Duodenal mucosa (tissue), 2 donors: Measurements from ENCODE around the gene GPAT3.
"Not testable (repeated sequence)": the region's sequence is repeated elsewhere in the genome, so short reads cannot be mapped to it uniquely, and the experiment has no call there.

Experiments used
- H3K27ac ChIP-seq: one replicate; pipeline ENCODE4 v1.7.0; 2013; ENCODE audit warnings: low read depth, low read length
- H3K27me3 ChIP-seq, 2 donors: one replicate each; pipeline ENCODE4 v1.7.0; 2013; ENCODE audit warnings: low read length in 2 of 2, control low read depth in 1 of 2; ENCODE audit not compliant: insufficient read depth in 2 of 2, control insufficient read depth in 1 of 2
- H3K36me3 ChIP-seq, 2 donors: one replicate each; pipeline ENCODE4 v1.7.0; 2013; ENCODE audit warnings: low read length in 2 of 2, control low read depth in 1 of 2; ENCODE audit not compliant: insufficient read depth in 2 of 2, control insufficient read depth in 1 of 2
- H3K4me1 ChIP-seq, 2 donors: one replicate each; pipeline ENCODE4 v1.7.0; 2013; ENCODE audit warnings: low read length in 2 of 2, control low read depth in 1 of 2; ENCODE audit not compliant: insufficient read depth in 2 of 2, control insufficient read depth in 1 of 2
- H3K4me3 ChIP-seq, 2 donors: one replicate each; pipeline ENCODE4 v1.7.0; 2013; ENCODE audit warnings: low read length in 2 of 2, low read depth in 1 of 2
- H3K9ac ChIP-seq, 2 donors: one replicate each; pipeline ENCODE4 v1.7.0; 2013; ENCODE audit warnings: low read length in 2 of 2, low read depth in 1 of 2
- H3K9me3 ChIP-seq, 2 donors: one replicate each; pipeline ENCODE4 v1.7.0; 2013; ENCODE audit warnings: low read length in 2 of 2, control low read depth in 1 of 2; ENCODE audit not compliant: control insufficient read depth in 1 of 2

Gene GPAT3

GRCh38 chr4:83535520-83536361, at the start of gene GPAT3:
TSS of gene GPAT3 (plus strand) at chr4:83536108. CDS start at chr4:83536623, 515 bp downstream.
- Histone ChIP-seq H3K4me1 (peaks cover 9 to 16% of the 10 kb centered on the region in 2 donors), H3K27ac (peak within 1 kb of the TSS; percentile 67), H3K9me3 (no peaks in the 10 kb centered on the region), H3K36me3 (no peaks in the 10 kb centered on the region), H3K4me3 (peak within 1 kb of the TSS; percentile 87 to 95), H3K9ac (peak within 1 kb of the TSS; percentile 56 to 70), H3K27me3 (peaks cover 0 to 12% of the 10 kb centered on the region in 2 donors)

GRCh38 chr4:83486457-83487129, 49.3 kb upstream of the GPAT3 start:
- no peaks in the 10 kb centered on the region for H3K9me3 ChIP-seq
- no peak overlapping the region for H3K27ac ChIP-seq
- H3K9ac ChIP-seq: no peak overlapping the region
- H3K4me1 ChIP-seq: peaks cover 6 to 12% of the 10 kb centered on the region in 2 donors
- H3K36me3 ChIP-seq: no peaks in the 10 kb centered on the region
- H3K4me3 ChIP-seq: no peak overlapping the region
- H3K27me3 ChIP-seq: no peaks in the 10 kb centered on the region

DNA sequence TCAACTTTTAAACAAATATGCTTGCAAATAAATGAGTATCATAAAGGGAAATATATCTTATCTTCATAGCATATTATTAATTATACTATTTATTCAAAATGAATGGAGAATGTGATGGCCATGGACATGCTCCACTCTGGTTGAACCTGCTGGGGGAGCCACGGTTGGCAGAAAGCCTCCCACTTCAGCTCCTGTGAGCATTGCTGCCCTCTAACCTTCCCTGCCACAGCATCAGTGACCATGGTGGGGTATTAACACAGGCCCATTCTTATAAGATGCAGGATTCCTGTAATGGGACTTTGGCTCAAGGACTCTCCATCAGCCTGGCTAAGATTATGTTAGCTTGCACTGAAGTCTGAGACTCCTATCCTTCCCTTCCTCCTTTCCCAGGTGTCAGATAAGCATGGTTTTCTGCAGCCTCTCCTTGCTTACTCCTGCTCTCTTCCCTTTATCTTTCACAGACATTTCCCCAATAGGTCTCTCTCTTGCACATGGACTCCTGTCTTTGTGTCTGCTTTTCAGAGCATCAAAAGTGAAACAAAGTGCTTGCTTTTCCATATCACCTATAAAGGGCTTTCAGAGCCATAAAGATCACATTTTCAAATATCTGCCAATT, 46.1 kb upstream of the GPAT3 start:
- H3K9me3 ChIP-seq: no peaks in the 10 kb centered on the region

DNA sequence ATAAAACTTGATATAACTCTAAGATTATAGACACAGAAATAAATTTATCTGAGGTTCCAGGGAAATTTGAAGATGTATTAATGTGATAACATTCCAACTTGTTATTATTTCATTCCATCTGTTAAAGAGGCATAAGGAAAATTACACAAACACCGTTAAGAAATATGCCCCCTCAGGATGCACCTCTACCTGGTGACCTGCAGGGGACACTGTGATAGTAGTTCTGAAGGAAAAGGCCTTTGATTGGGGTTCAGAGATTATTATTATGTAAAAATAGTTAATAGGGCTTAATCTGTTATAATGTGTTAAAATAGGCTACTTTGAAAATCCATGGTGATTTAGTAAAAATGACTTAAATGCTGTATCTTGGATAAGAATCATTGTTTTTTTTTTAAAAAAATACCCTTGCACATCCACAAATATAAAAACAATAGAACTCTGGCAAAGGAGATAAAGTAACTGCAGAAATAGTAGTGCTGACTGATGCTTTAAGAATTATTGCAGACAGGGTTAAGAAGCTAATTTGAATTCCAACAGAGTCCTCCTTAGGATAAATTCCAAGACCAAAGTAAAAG, 44.9 kb upstream of the GPAT3 start:
- Histone ChIP-seq H3K27me3 (no peaks in the 10 kb centered on the region), H3K4me1 (no peaks in the 10 kb centered on the region), H3K9me3 (no peaks in the 10 kb centered on the region), H3K9ac (no peak overlapping the region), H3K4me3 (no peak overlapping the region), H3K27ac (no peak overlapping the region), H3K36me3 (no peaks in the 10 kb centered on the region)

More for the DNA sequence above, 46.1 kb upstream of the GPAT3 start:
- Histone ChIP-seq H3K27ac (no peak overlapping the region), H3K27me3 (no peaks in the 10 kb centered on the region), H3K4me1 (peaks cover 4 to 6% of the 10 kb centered on the region in 2 donors), H3K4me3 (no peak overlapping the region), H3K36me3 (no peaks in the 10 kb centered on the region), H3K9ac (no peak overlapping the region)

- not testable (repeated sequence) for H3K27ac ChIP-seq, H3K36me3 ChIP-seq, H3K9ac ChIP-seq, H3K4me1 ChIP-seq, H3K9me3 ChIP-seq, H3K27me3 ChIP-seq, H3K4me3 ChIP-seq
Observed at GRCh38 chr4:83496085-83496917, 39.6 kb upstream of the GPAT3 start.

GRCh38 chr4:83498187-83498586, 37.7 kb upstream of the GPAT3 start:
- Histone ChIP-seq H3K4me3 (no peak overlapping the region), H3K36me3 (no peaks in the 10 kb centered on the region), H3K9ac (no peak overlapping the region), H3K27ac (no peak overlapping the region), H3K4me1 (no peaks in the 10 kb centered on the region), H3K27me3 (no peaks in the 10 kb centered on the region), H3K9me3 (no peaks in the 10 kb centered on the region)

GRCh38 chr4:83501671-83502070, 34.2 kb upstream of the GPAT3 start:
- H3K4me1 ChIP-seq, H3K27me3 ChIP-seq, H3K9ac ChIP-seq, H3K9me3 ChIP-seq, H3K36me3 ChIP-seq, H3K27ac ChIP-seq, H3K4me3 ChIP-seq: not testable (repeated sequence)

GRCh38 chr4:83503974-83504373, 31.9 kb upstream of the GPAT3 start:
- no peaks in the 10 kb centered on the region for H3K27me3 ChIP-seq
- H3K27ac ChIP-seq: no peak overlapping the region
- no peak overlapping the region for H3K9ac ChIP-seq
- H3K4me3 ChIP-seq: no peak overlapping the region
- H3K4me1 ChIP-seq: peaks cover 0 to 4% of the 10 kb centered on the region in 2 donors
- no peaks in the 10 kb centered on the region for H3K9me3 ChIP-seq
- no peaks in the 10 kb centered on the region for H3K36me3 ChIP-seq

DNA sequence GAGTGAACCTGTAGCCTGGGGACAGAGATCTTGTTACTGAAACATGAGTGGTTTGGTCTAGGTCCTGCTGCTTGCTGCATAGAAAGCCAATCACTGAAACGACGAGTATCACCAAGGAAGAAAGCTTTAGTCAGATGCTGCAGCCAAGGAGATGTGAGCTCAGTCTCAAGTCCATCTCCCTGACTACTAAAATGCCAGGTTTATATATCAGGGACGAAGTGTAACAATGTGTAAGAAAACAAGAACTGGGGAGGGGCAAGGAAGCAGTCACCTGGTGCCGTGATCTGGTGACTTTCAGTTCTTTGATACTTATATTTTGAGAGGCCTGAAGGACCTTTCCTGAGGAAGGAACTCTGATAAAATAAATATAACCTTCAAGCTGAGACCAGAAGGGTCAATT, 31.4 kb upstream of the GPAT3 start:
- Histone ChIP-seq H3K4me3 (no peak overlapping the region), H3K36me3 (no peaks in the 10 kb centered on the region), H3K27me3 (no peaks in the 10 kb centered on the region), H3K9ac (no peak overlapping the region), H3K4me1 (peaks cover 0 to 4% of the 10 kb centered on the region in 2 donors), H3K27ac (no peak overlapping the region), H3K9me3 (no peaks in the 10 kb centered on the region)
